Neural cell (in vitro differentiated cells): ENCODE measurements around the gene C22orf23. TPM values are rescaled to one million over a fixed set of nuclear protein-coding genes. Genes with fewer than 3 reads are reported as not detected.

Experiments
- H2AFZ ChIP-seq: fragments of 200-600, 300-800 bp; sonication (generic), shearing (Covaris generic); 2 replicates; pipeline ENCODE4 v1.6.0; 2014; ENCODE audit warnings: low read depth, mild to moderate bottlenecking, antibody characterized with exemption, low read length, moderate library complexity
- H3F3A ChIP-seq: fragments of 200-600 bp; shearing (Covaris generic); 2 replicates; pipeline ENCODE4 v1.6.1; 2016; ENCODE audit warnings: mild to moderate bottlenecking, moderate library complexity, mixed read lengths, antibody characterized with exemption, low read length; ENCODE audit not compliant: insufficient read depth, poor library complexity, severe bottlenecking
- H3K27ac ChIP-seq: fragments of 200-600, 300-800 bp; sonication (generic), shearing (Covaris generic); 2 replicates; pipeline ENCODE4 v1.5.1; 2014; ENCODE audit warnings: mild to moderate bottlenecking, low read length, moderate library complexity
- H3K27me3 ChIP-seq: fragments of 300-800, 200-600 bp; sonication (generic), shearing (Covaris generic); 2 replicates; pipeline ENCODE4 v1.6.0; 2014; ENCODE audit warnings: mild to moderate bottlenecking, low read depth, low read length, moderate library complexity; ENCODE audit not compliant: insufficient read depth
- H3K36me3 ChIP-seq: fragments of 300-800, 200-600 bp; sonication (generic), shearing (Covaris generic); 2 replicates; pipeline ENCODE4 v1.5.1; 2014; ENCODE audit warnings: mild to moderate bottlenecking, antibody characterized with exemption, low read length, moderate library complexity; ENCODE audit not compliant: insufficient read depth
- H3K4me2 ChIP-seq: fragments of 300-800, 200-600 bp; sonication (generic), shearing (Covaris generic); 2 replicates; pipeline ENCODE4 v1.6.0; 2014; ENCODE audit warnings: mild to moderate bottlenecking, low read length
- H3K4me3 ChIP-seq: fragments of 300-800, 200-600 bp; sonication (generic), shearing (Covaris generic); 2 replicates; pipeline ENCODE4 v1.5.1; 2014; ENCODE audit warnings: mild to moderate bottlenecking, low read length, moderate library complexity
- H3K79me2 ChIP-seq: fragments of 200-600 bp; shearing (Covaris generic); replicated peaks from 2 replicates; pipeline ENCODE4 v1.6.0; 2014; ENCODE audit warnings: mild to moderate bottlenecking, low read length, moderate library complexity; ENCODE audit not compliant: insufficient read depth
- H3K9ac ChIP-seq: fragments of 300-800, 200-600 bp; sonication (generic), shearing (Covaris generic); 2 replicates; pipeline ENCODE4 v1.6.1; 2016; ENCODE audit warnings: mild to moderate bottlenecking, low read length, mixed read lengths
- H3K9me2 ChIP-seq: fragments of 200-600 bp; shearing (Covaris generic); 2 replicates; pipeline ENCODE4 v1.6.1; 2016; ENCODE audit warnings: mild to moderate bottlenecking, low read length, mixed read lengths; ENCODE audit not compliant: insufficient read depth
- H3K9me3 ChIP-seq: fragments of 200-600, 300-800 bp; sonication (generic), shearing (Covaris generic); 2 replicates; pipeline ENCODE4 v1.6.1; 2016; ENCODE audit warnings: mild to moderate bottlenecking, mixed run types, low read length, moderate library complexity, mixed read lengths
- H4K20me1 ChIP-seq: fragments of 200-600 bp; shearing (Covaris generic); 2 replicates; pipeline ENCODE4 v1.6.1; 2016; ENCODE audit warnings: mild to moderate bottlenecking, mixed run types; ENCODE audit not compliant: insufficient read depth
- CTCF ChIP-seq: fragments of 450-650 bp; IDR thresholded peaks from 2 replicates; pipeline ENCODE4 v1.5.1; 2014; ENCODE audit warnings: antibody characterized with exemption, mild to moderate bottlenecking, moderate library complexity; ENCODE audit not compliant: poor library complexity, severe bottlenecking
- EP300 ChIP-seq: fragments of 450-650 bp; conservative IDR thresholded peaks from 2 replicates; pipeline ENCODE4 v1.6.1; 2014; ENCODE audit warnings: antibody characterized with exemption, mild to moderate bottlenecking, moderate library complexity; ENCODE audit not compliant: poor library complexity, severe bottlenecking
- EZH2 ChIP-seq: fragments of 200-600, 300-800 bp; shearing (Covaris generic), sonication (generic); IDR thresholded peaks from 2 replicates; pipeline ENCODE4 v1.6.1; 2014; ENCODE audit warnings: antibody characterized with exemption, low read length, borderline replicate concordance, mild to moderate bottlenecking; ENCODE audit not compliant: insufficient read depth, poor library complexity, severe bottlenecking
- MXI1 ChIP-seq: fragments of 450-650 bp; conservative IDR thresholded peaks from 2 replicates; pipeline ENCODE4 v1.6.1; 2014; ENCODE audit warnings: antibody characterized with exemption, mild to moderate bottlenecking; ENCODE audit not compliant: poor library complexity, severe bottlenecking
- POLR2AphosphoS5 ChIP-seq: IDR thresholded peaks from 2 replicates; pipeline ENCODE4 v1.6.1; 2012
- RAD21 ChIP-seq: fragments of 450-650 bp; conservative IDR thresholded peaks from 2 replicates; pipeline ENCODE4 v1.6.1; 2014; ENCODE audit warnings: antibody characterized with exemption, mild to moderate bottlenecking, moderate library complexity
- REST ChIP-seq: IDR thresholded peaks from 2 replicates; pipeline ENCODE4 v1.6.1; 2012; ENCODE audit warnings: borderline replicate concordance
- SMC3 ChIP-seq: fragments of 450-650 bp; conservative IDR thresholded peaks from 2 replicates; pipeline ENCODE4 v1.6.1; 2014; ENCODE audit warnings: antibody characterized with exemption, mild to moderate bottlenecking, moderate library complexity; ENCODE audit not compliant: poor library complexity
- TAF1 ChIP-seq: IDR thresholded peaks from 2 replicates; pipeline ENCODE4 v1.6.1; 2012; ENCODE audit warnings: low read depth
- polyA plus RNA-seq: library from polyadenylated mRNA; depleted of rRNA; stranded (reverse); fragments of >200 nt; gene quantifications from 2 replicates; pipeline ENCODE4 v1.2.3, GENCODE V29; 2014

C22orf23 gene
- polyA plus RNA-seq, 1 donor from 2014 or later, result 1.3 TPM

DNA sequence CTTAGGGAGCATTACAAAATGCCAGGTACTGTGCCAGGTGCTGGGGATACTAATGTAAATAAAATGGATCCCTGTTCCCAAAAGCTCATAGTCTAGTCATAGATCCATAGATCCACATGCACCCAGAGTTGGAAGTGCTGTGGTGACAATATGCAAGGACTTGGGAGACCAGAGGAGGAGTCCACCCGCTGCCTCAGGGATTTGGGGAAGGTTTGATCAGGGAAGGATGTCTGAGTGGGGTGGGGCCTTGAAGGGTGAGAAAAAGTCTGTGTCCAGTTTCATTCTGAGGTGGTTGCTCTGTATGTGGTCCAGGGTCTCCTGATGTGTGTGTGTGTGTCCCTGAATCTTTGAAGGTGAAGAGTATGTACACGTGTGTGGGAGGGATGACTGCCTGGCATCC lies 21.8 kb upstream of the C22orf23 start:
- no peaks in the 10 kb centered on the region for H3K9me2 ChIP-seq
- no peaks in the 10 kb centered on the region for H3K36me3 ChIP-seq
- H2AFZ ChIP-seq, result no peak overlapping the region
- no peaks in the 10 kb centered on the region for H4K20me1 ChIP-seq
- H3K27me3 ChIP-seq, result no peaks in the 10 kb centered on the region
- H3K9me3 ChIP-seq, result no peaks in the 10 kb centered on the region
- H3K4me2 ChIP-seq, result no peak overlapping the region
- H3K4me3 ChIP-seq, result no peak overlapping the region
- no peaks in the 10 kb centered on the region for H3F3A ChIP-seq
- no peaks in the 10 kb centered on the region for H3K79me2 ChIP-seq
- H3K9ac ChIP-seq, result no peak overlapping the region
- no peak for TF ChIP-seq EP300
- TF ChIP-seq EZH2, result no peak
- no peak for TF ChIP-seq TAF1
- no peak for TF ChIP-seq MXI1
- TF ChIP-seq REST, result no peak
- TF ChIP-seq CTCF, result no peak
- no peak for TF ChIP-seq RAD21
- TF ChIP-seq POLR2AphosphoS5, result no peak
- no peak for TF ChIP-seq SMC3
- no peak overlapping the region for H3K27ac ChIP-seq

- Histone ChIP-seq H3K4me3 (no peak overlapping the region), H4K20me1 (no peaks in the 10 kb centered on the region), H3K36me3 (no peaks in the 10 kb centered on the region), H2AFZ (no peak overlapping the region), H3K9me3 (no peaks in the 10 kb centered on the region), H3K27ac (no peak overlapping the region), H3K79me2 (no peaks in the 10 kb centered on the region), H3F3A (no peaks in the 10 kb centered on the region), H3K4me2 (no peak overlapping the region), H3K27me3 (no peaks in the 10 kb centered on the region), H3K9me2 (no peaks in the 10 kb centered on the region), H3K9ac (no peak overlapping the region)
- TF ChIP-seq REST (no peak), TAF1 (no peak), SMC3 (no peak), EP300 (no peak), RAD21 (no peak), CTCF (no peak), EZH2 (no peak), MXI1 (no peak), POLR2AphosphoS5 (no peak)
These were observed 20.1 kb upstream of the C22orf23 start for GRCh38 chr22:37973271-37974170.
